ENCODE measurements around the gene PAIP2B.

PAIP2B gene

GRCh38 chr2:71136174-71136573 lies 90.7 kb downstream of the PAIP2B start:
- ChIA-PET CTCF (interaction anchor here (1.5 to 1.7 kb wide), 2 partner anchors 10 to 59 kb away, joined by 3 read pairs; no protein-coding TSS in a partner anchor), POLR2A (no interaction called here)
- TF ChIP-seq, protein P1, sequence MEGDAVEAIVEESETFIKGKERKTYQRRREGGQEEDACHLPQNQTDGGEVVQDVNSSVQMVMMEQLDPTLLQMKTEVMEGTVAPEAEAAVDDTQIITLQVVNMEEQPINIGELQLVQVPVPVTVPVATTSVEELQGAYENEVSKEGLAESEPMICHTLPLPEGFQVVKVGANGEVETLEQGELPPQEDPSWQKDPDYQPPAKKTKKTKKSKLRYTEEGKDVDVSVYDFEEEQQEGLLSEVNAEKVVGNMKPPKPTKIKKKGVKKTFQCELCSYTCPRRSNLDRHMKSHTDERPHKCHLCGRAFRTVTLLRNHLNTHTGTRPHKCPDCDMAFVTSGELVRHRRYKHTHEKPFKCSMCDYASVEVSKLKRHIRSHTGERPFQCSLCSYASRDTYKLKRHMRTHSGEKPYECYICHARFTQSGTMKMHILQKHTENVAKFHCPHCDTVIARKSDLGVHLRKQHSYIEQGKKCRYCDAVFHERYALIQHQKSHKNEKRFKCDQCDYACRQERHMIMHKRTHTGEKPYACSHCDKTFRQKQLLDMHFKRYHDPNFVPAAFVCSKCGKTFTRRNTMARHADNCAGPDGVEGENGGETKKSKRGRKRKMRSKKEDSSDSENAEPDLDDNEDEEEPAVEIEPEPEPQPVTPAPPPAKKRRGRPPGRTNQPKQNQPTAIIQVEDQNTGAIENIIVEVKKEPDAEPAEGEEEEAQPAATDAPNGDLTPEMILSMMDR (IDR thresholded peaks at IDR 0.05; ENCODE audit: control extremely low read depth, extremely low read depth, low read depth, missing control alignments): no peak
- DNase-seq (ENCODE audit: extremely low spot score): no peak

- CTCF ChIA-PET: interaction anchor here (1.1 to 4.5 kb wide), 5 partner anchors 11 to 62 kb away, joined by 3 to 20 read pairs (median 5); no protein-coding TSS in a partner anchor
- no peak for DNase-seq (ENCODE audit: extremely low spot score)
- POLR2A ChIA-PET: no interaction called here
Observed at GRCh38 chr2:71133603-71134002, 93.3 kb downstream of the PAIP2B start.

More at GRCh38 chr2:71133603-71134002, 93.3 kb downstream of the PAIP2B start:
- TF ChIP-seq, protein P1 (IDR thresholded peaks at IDR 0.05; ENCODE audit: control extremely low read depth, extremely low read depth, low read depth, missing control alignments): no peak
